Endothelial cell of umbilical vein (primary cell): Measurements from ENCODE around the gene SCARF2. TPM values are rescaled to one million over a fixed set of nuclear protein-coding genes. Genes with fewer than 3 reads are reported as not detected.

Source experiments
- BruUV-seq: library from RNA; stranded (reverse); fragments of 400-500 nt; replicated peaks from 2 replicates; lab custom pipeline; 2021; lab: Mats Ljungman, UMichigan
- CTCF ChIA-PET: fragments of 300-600, 350-600 bp; sonication (Branson Sonifier 250); formaldehyde crosslinking; loops from one replicate; lab custom pipeline; 2021; ENCODE audit warnings: antibody characterized with exemption, inconsistent platforms; lab: Charles Lee
- POLR2A ChIA-PET: fragments of 300-600, 350-600 bp; sonication (Branson Sonifier 250); formaldehyde crosslinking; loops from one replicate; lab custom pipeline; 2021; ENCODE audit warnings: antibody characterized with exemption, inconsistent platforms; lab: Charles Lee
- DNase-seq: peaks from one replicate; pipeline ENCODE4 v3.0.0-alpha.2; 2011; ENCODE audit warnings: low read depth, low spot score
- FAIRE-seq: peaks from 2 replicates; lab custom pipeline; 2011; peaks lifted over from hg19 to GRCh38; lab: Jason Lieb, UNC
- H2AFZ ChIP-seq: 2 replicates; pipeline ENCODE4 v1.6.0; 2012; ENCODE audit warnings: low read depth, low read length, control low read depth, inconsistent platforms
- H3K27ac ChIP-seq: 2 replicates; pipeline ENCODE4 v1.5.1; 2011; ENCODE audit warnings: low read depth, mild to moderate bottlenecking, control low read depth, low read length, moderate library complexity; ENCODE audit not compliant: insufficient read depth
- H3K27me3 ChIP-seq, 2 experiments: 2 replicates each; pipeline versions ENCODE4 v1.6.0 to v1.6.1; 2011; ENCODE audit warnings: low read length in 2 of 2, mixed read lengths in 1 of 2; ENCODE audit not compliant: control insufficient read depth in 2 of 2, insufficient read depth in 2 of 2
- H3K36me3 ChIP-seq, 2 experiments: 2 replicates in 1 of 2; 3 replicates in 1 of 2; pipeline ENCODE4 v1.5.1; 2011; ENCODE audit warnings: low read length in 2 of 2, mild to moderate bottlenecking in 1 of 2, moderate library complexity in 1 of 2; ENCODE audit not compliant: control insufficient read depth in 2 of 2, insufficient read depth in 2 of 2; ENCODE audit errors: extremely low read depth in 1 of 2
- H3K4me1 ChIP-seq: 3 replicates; pipeline ENCODE4 v1.5.1; 2011; ENCODE audit warnings: mild to moderate bottlenecking, low read length; ENCODE audit not compliant: control insufficient read depth, insufficient read depth; ENCODE audit errors: extremely low read depth
- H3K4me2 ChIP-seq: 2 replicates; pipeline ENCODE4 v1.6.1; 2011; ENCODE audit warnings: low read length, control low read depth, mixed read lengths; ENCODE audit not compliant: insufficient read depth
- H3K4me3 ChIP-seq, 3 experiments: fragments of 200-600 bp in 1 of 3; sonication (generic), shearing (Covaris generic) in 1 of 3; replicated peaks in 1 of 3; 2 replicates each; pipeline ENCODE4 v1.5.1; 2011 to 2016; ENCODE audit warnings: control low read depth in 3 of 3, low read length in 3 of 3, mild to moderate bottlenecking in 2 of 3, inconsistent platforms in 1 of 3, low read depth in 1 of 3, moderate library complexity in 1 of 3; ENCODE audit not compliant: insufficient read depth in 1 of 3
- H3K79me2 ChIP-seq: 2 replicates; pipeline ENCODE4 v1.6.0; 2012; ENCODE audit warnings: low read length, inconsistent platforms; ENCODE audit not compliant: control insufficient read depth, insufficient read depth
- H3K9ac ChIP-seq: replicated peaks from 2 replicates; pipeline ENCODE3; 2011; ENCODE audit warnings: low read length, control low read depth; ENCODE audit not compliant: insufficient read depth; ENCODE audit errors: extremely low read depth
- H3K9me1 ChIP-seq: replicated peaks from 3 replicates; pipeline ENCODE4 v1.6.0; 2011; ENCODE audit warnings: mild to moderate bottlenecking, low read length; ENCODE audit not compliant: control insufficient read depth, insufficient read depth; ENCODE audit errors: extremely low read depth
- H3K9me3 ChIP-seq: replicated peaks from 2 replicates; pipeline ENCODE4 v1.5.1; 2012; ENCODE audit warnings: low read length, inconsistent platforms; ENCODE audit not compliant: control insufficient read depth, insufficient read depth
- H4K20me1 ChIP-seq: replicated peaks from 2 replicates; pipeline ENCODE3; 2011; ENCODE audit warnings: mild to moderate bottlenecking, low read length; ENCODE audit not compliant: control insufficient read depth, insufficient read depth; ENCODE audit errors: extremely low read depth
- CTCF ChIP-seq, 2 donors: IDR thresholded peaks; 1 replicate in 1 of 2; 2 replicates in 1 of 2; pipeline ENCODE4 v1.5.1; 2011; ENCODE audit warnings: low read length in 2 of 2, mild to moderate bottlenecking in 2 of 2, moderate library complexity in 2 of 2, control low read depth in 1 of 2, inconsistent platforms in 1 of 2, low read depth in 1 of 2; ENCODE audit not compliant: insufficient read depth in 1 of 2; ENCODE audit errors: extremely low read depth in 1 of 2
- EZH2 ChIP-seq: IDR thresholded peaks from 2 replicates; pipeline ENCODE4 v1.6.1; 2012; ENCODE audit warnings: borderline replicate concordance, low read depth, mild to moderate bottlenecking, moderate library complexity, low read length, inconsistent platforms; ENCODE audit not compliant: severe bottlenecking
- FOS ChIP-seq: IDR thresholded peaks from 2 replicates; pipeline ENCODE4 v1.6.1; 2011; ENCODE audit warnings: mild to moderate bottlenecking, low read length, moderate library complexity, borderline replicate concordance; ENCODE audit not compliant: insufficient read depth
- GATA2 ChIP-seq: IDR thresholded peaks from 2 replicates; pipeline ENCODE4 v1.7.0; 2011; ENCODE audit warnings: low read depth, mild to moderate bottlenecking, moderate library complexity, mixed read lengths, low read length; ENCODE audit not compliant: insufficient read length, insufficient read depth
- JUN ChIP-seq: IDR thresholded peaks from 2 replicates; pipeline ENCODE4 v1.6.1; 2011; ENCODE audit warnings: borderline replicate concordance, low read depth; ENCODE audit not compliant: insufficient read length, insufficient read depth
- MAX ChIP-seq: IDR thresholded peaks from 2 replicates; pipeline ENCODE4 v1.6.1; 2011; ENCODE audit not compliant: insufficient read depth, insufficient read length
- MYC ChIP-seq: IDR thresholded peaks from one replicate; pipeline ENCODE4 v1.6.1; 2011; ENCODE audit warnings: mild to moderate bottlenecking, low read depth, low read length
- POLR2A ChIP-seq: IDR thresholded peaks from 2 replicates; pipeline ENCODE4 v1.6.1; 2012; ENCODE audit warnings: low read depth, mild to moderate bottlenecking, control low read depth, low read length
- POLR2AphosphoS5 ChIP-seq: IDR thresholded peaks from 2 replicates; pipeline ENCODE4 v1.6.1; 2012; ENCODE audit warnings: low read depth, mild to moderate bottlenecking, control low read depth, low read length, moderate library complexity; ENCODE audit not compliant: insufficient read depth
- dilution Hi-C: fragments of 300-500 bp; cut with MboI; formaldehyde crosslinking; loops from one replicate; pipeline ENCODE4 v1.15.0; 2019; ENCODE audit warnings: low sequenced_read_pairs; ENCODE audit not compliant: extremely low pct_ligation_motif_present
- intact Hi-C: fragments of 100-400 bp; cut with micrococcal nuclease; formaldehyde crosslinking; loops from one replicate; pipeline ENCODE4 v1.10.0; 2022
- polyA plus RNA-seq, 4 experiments: library from polyadenylated mRNA; depleted of rRNA in 3 of 4; stranded (reverse) in 3 of 4; unstranded in 1 of 4; fragments of >200 nt; gene quantifications; 2 replicates each; pipeline versions ENCODE4 v1.2.1 to v1.2.3, GENCODE V29; 2011 to 2012; ENCODE audit warnings: missing spikeins in 1 of 4
- total RNA-seq: library from RNA; stranded (reverse); gene quantifications from 2 replicates; pipeline ENCODE4 v1.2.3, GENCODE V29; 2021

The SCARF2 gene
- total and polyA plus RNA-seq, 2 donors (not counting 3 experiments of a cell fraction or from before 2014, with no cell fraction given): 15.7 to 20.1 TPM

DNA sequence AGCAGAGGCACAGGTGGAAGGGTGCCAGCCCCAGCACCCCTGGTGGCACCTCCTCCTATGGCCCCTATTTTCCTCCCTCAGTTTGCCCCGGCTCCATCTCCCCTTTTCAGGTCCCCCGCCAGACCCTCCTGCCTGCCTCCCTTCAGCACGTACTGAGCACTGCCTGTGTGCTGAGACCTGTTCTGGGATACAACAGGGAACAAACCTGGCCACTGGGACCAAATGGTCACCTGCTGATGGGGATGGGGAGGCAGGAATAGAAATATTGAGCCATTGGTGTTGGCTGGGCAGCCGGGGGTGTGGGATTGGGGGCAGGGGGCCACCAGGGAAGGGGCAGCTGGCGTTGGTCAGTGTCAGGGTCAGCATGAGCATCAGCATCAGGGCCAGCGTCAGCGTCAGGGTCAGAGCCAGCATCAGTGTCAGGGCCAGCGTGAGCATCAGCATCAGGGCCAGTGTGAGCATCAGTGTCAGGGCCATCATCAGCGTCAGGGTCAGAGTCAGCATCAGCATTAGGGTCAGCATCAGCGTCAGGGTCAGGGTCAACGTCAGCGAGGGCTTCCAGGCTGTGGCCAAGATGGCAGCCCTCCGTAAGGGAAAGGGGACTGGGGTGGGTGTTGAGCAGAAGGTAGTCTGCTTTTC lies 36.1 kb downstream of the SCARF2 start:
- Histone ChIP-seq H3K9ac (no peak overlapping the region), H3K9me1 (no peaks in the 10 kb centered on the region), H3K27ac (no peak overlapping the region), H3K4me1 (no peaks in the 10 kb centered on the region), H3K36me3 (peaks cover 7 to 20% of the 10 kb centered on the region in 2 experiments), H3K27me3 (no peaks in the 10 kb centered on the region), H3K9me3 (no peaks in the 10 kb centered on the region), H3K4me2 (no peak overlapping the region), H3K4me3 (no peak overlapping the region), H4K20me1 (no peaks in the 10 kb centered on the region), H2AFZ (no peak overlapping the region), H3K79me2 (peaks cover 2% of the 10 kb centered on the region)
- intact Hi-C loops (no loop called here), dilution Hi-C loops (no loop called here)
- DNase-seq: no peak
- no TSS peak for BruUV-seq
- POLR2A ChIA-PET: no interaction called here
- FAIRE-seq: no peak
- CTCF ChIA-PET: no interaction called here
- TF ChIP-seq CTCF (IDR thresholded peaks at IDR 0.05; ENCODE audit: extremely low read depth in 1 of 2, insufficient read depth in 1 of 2, low read depth in 1 of 2, low read length in 2 of 2) (no peak), FOS (no peak), MYC (no peak)

DNA sequence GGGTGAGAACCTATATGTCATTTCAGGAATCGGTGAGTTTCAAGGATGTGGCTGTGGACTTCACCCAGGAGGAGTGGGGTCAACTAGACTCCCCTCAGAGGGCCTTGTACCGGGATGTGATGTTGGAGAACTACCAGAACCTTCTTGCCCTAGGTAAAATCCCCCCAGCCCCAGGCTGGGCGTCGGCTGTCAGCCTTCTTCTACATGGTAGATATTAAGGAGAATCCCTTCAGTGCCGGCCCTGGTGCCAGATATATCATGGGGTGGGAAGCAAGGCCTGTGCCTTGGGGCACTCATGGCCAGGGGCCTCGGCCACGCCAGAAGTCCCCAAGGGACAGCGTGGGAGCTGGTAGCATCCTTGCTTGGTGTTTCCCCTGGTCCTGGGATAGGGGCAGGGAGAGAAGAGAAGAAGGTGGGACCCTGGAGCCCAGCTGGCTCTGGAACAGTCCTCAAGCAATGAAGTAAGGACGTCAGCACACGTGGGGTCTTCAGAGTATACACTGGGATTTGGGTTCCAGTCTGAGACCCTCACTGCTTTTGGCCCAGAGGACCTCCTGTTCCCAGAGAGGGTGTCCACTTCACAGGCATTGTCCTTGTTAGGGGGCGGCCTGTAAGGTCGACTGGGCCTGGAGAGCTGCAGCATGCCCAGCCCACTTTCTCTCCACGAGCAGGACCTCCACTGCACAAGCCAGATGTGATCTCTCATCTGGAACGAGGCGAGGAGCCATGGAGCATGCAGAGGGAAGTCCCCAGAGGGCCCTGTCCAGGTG lies 36.8 kb downstream of the SCARF2 start:
- H3K4me1 ChIP-seq: no peaks in the 10 kb centered on the region
- H3K36me3 ChIP-seq: peaks cover 2 to 14% of the 10 kb centered on the region in 2 experiments
- no peak overlapping the region for H2AFZ ChIP-seq
- no peaks in the 10 kb centered on the region for H3K9me3 ChIP-seq
- no peak overlapping the region for H3K4me3 ChIP-seq
- H3K4me2 ChIP-seq: no peak overlapping the region
- intact Hi-C loops: no loop called here
- H3K27ac ChIP-seq: no peak overlapping the region
- no peak overlapping the region for H3K9ac ChIP-seq
- H3K79me2 ChIP-seq: peaks cover 2% of the 10 kb centered on the region
- TF ChIP-seq POLR2A (no peak), MYC (no peak), POLR2AphosphoS5 (no peak), CTCF (IDR thresholded peaks at IDR 0.05; ENCODE audit: extremely low read depth in 1 of 2, insufficient read depth in 1 of 2, low read depth in 1 of 2, low read length in 2 of 2) (no peak), MAX (no peak), EZH2 (no peak), JUN (no peak), GATA2 (no peak), FOS (no peak)
- H3K27me3 ChIP-seq: no peaks in the 10 kb centered on the region
- H4K20me1 ChIP-seq: no peaks in the 10 kb centered on the region
- dilution Hi-C loops: no loop called here
- no peaks in the 10 kb centered on the region for H3K9me1 ChIP-seq
- POLR2A ChIA-PET: no interaction called here
- FAIRE-seq: no peak
- no peak for DNase-seq
- no TSS peak for BruUV-seq
- CTCF ChIA-PET: no interaction called here
